Endodermal cell (in vitro differentiated cells): Measurements from ENCODE around the gene MRTFA. TPM values are rescaled to one million over a fixed set of nuclear protein-coding genes. Genes with fewer than 3 reads are reported as not detected.
A peak's percentile ranks its signal among the peaks of the same experiment; 100 is the strongest.

Experiments used
- DNase-seq: peaks from one replicate; pipeline ENCODE4 v3.0.0-alpha.2; 2017
- H3K27ac ChIP-seq: 2 replicates; pipeline ENCODE4 v1.5.1; 2013; ENCODE audit warnings: mild to moderate bottlenecking, low read depth, low read length, moderate library complexity
- H3K27me3 ChIP-seq: 2 replicates; pipeline ENCODE4 v1.6.1; 2013; ENCODE audit warnings: mild to moderate bottlenecking, low read length, moderate library complexity; ENCODE audit not compliant: insufficient read depth, control insufficient read depth, poor library complexity, severe bottlenecking
- H3K36me3 ChIP-seq: 2 replicates; pipeline ENCODE4 v1.7.0; 2013; ENCODE audit warnings: mild to moderate bottlenecking, low read length, moderate library complexity; ENCODE audit not compliant: control insufficient read depth, insufficient read depth
- H3K4me1 ChIP-seq: one replicate; pipeline ENCODE4 v1.7.0; 2013; ENCODE audit warnings: low read length; ENCODE audit not compliant: control insufficient read depth, insufficient read depth
- H3K4me3 ChIP-seq: 2 replicates; pipeline ENCODE4 v1.5.1; 2013; ENCODE audit warnings: mild to moderate bottlenecking, low read length, moderate library complexity
- H3K9ac ChIP-seq: 2 replicates; pipeline ENCODE4 v1.6.1; 2013; ENCODE audit warnings: mild to moderate bottlenecking, low read length, moderate library complexity; ENCODE audit not compliant: poor library complexity, severe bottlenecking; ENCODE audit errors: extremely low read depth
- H3K9me3 ChIP-seq: 2 replicates; pipeline ENCODE4 v1.6.1; 2013; ENCODE audit warnings: mild to moderate bottlenecking, low read length, moderate library complexity; ENCODE audit not compliant: control insufficient read depth
- H3K27ac Mint-ChIP-seq: 2 replicates; pipeline ENCODE4 v1.8.0; 2020; ENCODE audit warnings: mixed read lengths
- H3K27me3 Mint-ChIP-seq: 2 replicates; pipeline ENCODE4 v1.8.0; 2021; ENCODE audit warnings: mild to moderate bottlenecking, mixed read lengths; ENCODE audit not compliant: insufficient read depth
- H3K36me3 Mint-ChIP-seq: 2 replicates; pipeline ENCODE4 v1.8.0; 2020; ENCODE audit warnings: low read depth, mixed read lengths
- H3K4me1 Mint-ChIP-seq: 2 replicates; pipeline ENCODE4 v1.8.0; 2020; ENCODE audit warnings: mixed read lengths
- H3K4me3 Mint-ChIP-seq: 2 replicates; pipeline ENCODE4 v1.8.0; 2020; ENCODE audit warnings: mild to moderate bottlenecking, moderate library complexity, mixed read lengths
- H3K9me3 Mint-ChIP-seq: 2 replicates; pipeline ENCODE4 v1.8.0; 2020; ENCODE audit warnings: mild to moderate bottlenecking, mixed read lengths
- CTCF ChIP-seq: fragments of 200-600 bp; sonication (generic); conservative IDR thresholded peaks from 2 replicates; pipeline ENCODE4 v1.5.0; 2021; ENCODE audit warnings: antibody characterized with exemption, mild to moderate bottlenecking
- WGBS, 2 experiments: methylation state at CpG; one replicate each; pipeline versions ENCODE4 v1.1.5 to v1.1.7; 2013; ENCODE audit warnings: missing lambda C conversion rate in 2 of 2, mixed read lengths in 1 of 2; ENCODE audit not compliant: insufficient coverage in 1 of 2, insufficient read length in 1 of 2; 5-methylcytosine and 5-hydroxymethylcytosine counted together
- total RNA-seq, 2 donors: library from RNA; stranded (reverse); fragmentation: NEBNext Ultra II Directional in 1 of 2; extraction: Animal tissue kit (Norgen Biotek cat#: 25700) in 1 of 2; gene quantifications; 2 replicates in 1 of 2; 3 replicates in 1 of 2; pipeline ENCODE4 v1.2.1, GENCODE V29; 2021

MRTFA gene
- total RNA-seq, 2 donors from 2014 or later: 43.3 to 44.7 TPM

- Mint-ChIP-seq H3K4me3 (no peak overlapping the region), H3K36me3 (peaks cover 38% of the 10 kb centered on the region), H3K9me3 (no peaks in the 10 kb centered on the region), H3K4me1 (no peaks in the 10 kb centered on the region), H3K27ac (peak overlapping the region; percentile 20), H3K27me3 (no peaks in the 10 kb centered on the region)
- Histone ChIP-seq H3K9ac (no peak overlapping the region), H3K27me3 (no peaks in the 10 kb centered on the region), H3K27ac (no peak overlapping the region), H3K36me3 (peaks cover 30% of the 10 kb centered on the region), H3K9me3 (no peaks in the 10 kb centered on the region), H3K4me3 (no peak overlapping the region), H3K4me1 (no peaks in the 10 kb centered on the region)
- WGBS, 2 experiments: 94 to 100% methylated on average over 13 of the region's 13 CpGs
- TF ChIP-seq CTCF: no peak
- DNase-seq: no peak
These were observed 222.6 kb downstream of the MRTFA start for GRCh38 chr22:40413873-40414272.

DNA sequence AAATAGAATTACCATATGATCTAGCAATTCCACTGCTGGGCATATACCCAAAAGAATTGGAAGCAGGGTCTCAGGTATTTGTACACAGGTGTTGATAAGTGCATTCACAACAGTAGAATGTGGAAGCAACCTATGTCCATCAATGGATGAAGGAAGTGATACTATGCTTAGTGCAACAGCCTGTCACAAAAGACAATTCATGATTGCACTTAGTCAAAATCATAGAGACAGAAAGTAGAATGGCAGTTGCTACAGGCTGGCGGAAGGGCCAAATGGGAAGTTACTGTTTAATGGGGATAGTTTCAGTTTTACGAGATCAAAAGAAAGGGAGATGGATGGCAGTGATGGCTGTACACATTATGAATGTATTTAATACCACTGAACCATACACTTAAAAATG is 224.1 kb downstream of the MRTFA start:
- H3K9ac ChIP-seq: no peak overlapping the region
- no peak overlapping the region for H3K27ac ChIP-seq
- no peak for DNase-seq
- H3K36me3 Mint-ChIP-seq: peaks cover 39% of the 10 kb centered on the region
- no peaks in the 10 kb centered on the region for H3K4me1 ChIP-seq
- no peaks in the 10 kb centered on the region for H3K9me3 Mint-ChIP-seq
- H3K27ac Mint-ChIP-seq: no peak overlapping the region
- H3K9me3 ChIP-seq: no peaks in the 10 kb centered on the region
- H3K27me3 Mint-ChIP-seq: no peaks in the 10 kb centered on the region
- no peak overlapping the region for H3K4me3 ChIP-seq
- no peak overlapping the region for H3K4me3 Mint-ChIP-seq
- no peaks in the 10 kb centered on the region for H3K27me3 ChIP-seq
- H3K36me3 ChIP-seq: peaks cover 33% of the 10 kb centered on the region
- no peaks in the 10 kb centered on the region for H3K4me1 Mint-ChIP-seq
- WGBS, 2 experiments: 100% methylated on average over 1 to 2 of the region's 2 CpGs
- no peak for TF ChIP-seq CTCF

- H3K4me1 Mint-ChIP-seq: no peaks in the 10 kb centered on the region
- H3K9me3 ChIP-seq: no peaks in the 10 kb centered on the region
These were observed 225.0 kb downstream of the MRTFA start for GRCh38 chr22:40411506-40411861.

More at GRCh38 chr22:40411506-40411861, 225.0 kb downstream of the MRTFA start:
- 86 to 90% methylated on average over 4 to 7 of the region's 7 CpGs for WGBS, 2 experiments
- no peak for TF ChIP-seq CTCF
- Histone ChIP-seq H3K27me3 (no peaks in the 10 kb centered on the region), H3K36me3 (peaks cover 32% of the 10 kb centered on the region), H3K9ac (no peak overlapping the region), H3K27ac (no peak overlapping the region), H3K4me1 (no peaks in the 10 kb centered on the region), H3K4me3 (no peak overlapping the region)
- H3K9me3 Mint-ChIP-seq: no peaks in the 10 kb centered on the region
- H3K27me3 Mint-ChIP-seq: no peaks in the 10 kb centered on the region
- no peak for DNase-seq
- no peak overlapping the region for H3K4me3 Mint-ChIP-seq
- peaks cover 44% of the 10 kb centered on the region for H3K36me3 Mint-ChIP-seq
- H3K27ac Mint-ChIP-seq: no peak overlapping the region
